MM.1S (cell line): Measurements from ENCODE around the gene SPIRE1.

ENCODE experiments used
- DNase-seq: peaks from one replicate; pipeline ENCODE4 v3.0.0-alpha.2; 2015
- H2AFZ ChIP-seq: fragments of 300-600 bp; sonication (generic); 2 replicates; pipeline ENCODE4 v1.6.0; 2016; ENCODE audit warnings: antibody characterized with exemption, low read length
- H3F3A ChIP-seq: fragments of 300-600 bp; sonication (generic); 2 replicates; pipeline ENCODE4 v1.6.1; 2016; ENCODE audit warnings: mild to moderate bottlenecking, antibody characterized with exemption, low read length, moderate library complexity, mixed read lengths; ENCODE audit not compliant: insufficient read depth
- H3K27ac ChIP-seq: fragments of 300-600 bp; sonication (generic); 2 replicates; pipeline ENCODE4 v1.5.1; 2016; ENCODE audit warnings: mild to moderate bottlenecking, low read length
- H3K27me3 ChIP-seq: fragments of 300-600 bp; sonication (generic); replicated peaks from 2 replicates; pipeline ENCODE4 v1.6.0; 2016; ENCODE audit warnings: low read length; ENCODE audit not compliant: insufficient read depth
- H3K36me3 ChIP-seq: fragments of 300-600 bp; sonication (generic); replicated peaks from 2 replicates; pipeline ENCODE4 v1.6.1; 2016; ENCODE audit warnings: mild to moderate bottlenecking, low read length, mixed read lengths; ENCODE audit not compliant: insufficient read depth
- H3K4me1 ChIP-seq: fragments of 300-600 bp; sonication (generic); 2 replicates; pipeline ENCODE4 v1.6.1; 2016; ENCODE audit warnings: low read length, mixed read lengths
- H3K4me2 ChIP-seq: fragments of 300-600 bp; sonication (generic); 2 replicates; pipeline ENCODE4 v1.6.0; 2016; ENCODE audit warnings: low read depth, low read length
- H3K4me3 ChIP-seq: fragments of 300-600 bp; sonication (generic); 2 replicates; pipeline ENCODE4 v1.5.1; 2016; ENCODE audit warnings: low read length, mixed read lengths
- H3K79me2 ChIP-seq: fragments of 300-600 bp; sonication (generic); 2 replicates; pipeline ENCODE4 v1.6.1; 2016; ENCODE audit warnings: mixed run types, low read length, mixed read lengths
- H3K9ac ChIP-seq: fragments of 300-600 bp; sonication (generic); 2 replicates; pipeline ENCODE4 v1.6.1; 2016; ENCODE audit warnings: low read length, mixed read lengths
- H3K9me2 ChIP-seq: fragments of 300-600 bp; sonication (generic); replicated peaks from 2 replicates; pipeline ENCODE4 v1.6.1; 2016; ENCODE audit warnings: mild to moderate bottlenecking, low read length, mixed read lengths; ENCODE audit not compliant: insufficient read depth
- H3K9me3 ChIP-seq: fragments of 300-600 bp; sonication (generic); replicated peaks from 2 replicates; pipeline ENCODE4 v1.6.1; 2016; ENCODE audit warnings: mild to moderate bottlenecking, low read length, mixed read lengths; ENCODE audit not compliant: insufficient read depth
- H4K20me1 ChIP-seq: fragments of 300-600 bp; sonication (generic); 2 replicates; pipeline ENCODE4 v1.6.1; 2016; ENCODE audit warnings: mild to moderate bottlenecking, low read length, moderate library complexity, mixed read lengths; ENCODE audit not compliant: insufficient read depth
- EZH2 ChIP-seq: fragments of 300-600 bp; sonication (generic); optimal IDR thresholded peaks from 2 replicates; pipeline ENCODE3; 2017; ENCODE audit warnings: low read depth, mild to moderate bottlenecking, antibody characterized with exemption, low read length, mixed read lengths
- EZH2phosphoT487 ChIP-seq: fragments of 300-600 bp; sonication (generic); IDR thresholded peaks from 2 replicates; pipeline ENCODE4 v1.6.1; 2018; ENCODE audit warnings: antibody characterized with exemption, low read length
- TF ChIP-seq, protein P1 (sequence below): fragments of 300-600 bp; sonication (generic); IDR thresholded peaks from 2 replicates; pipeline ENCODE4 v1.5.1; 2016; ENCODE audit warnings: antibody characterized with exemption, low read length, mixed read lengths

The SPIRE1 gene

DNA sequence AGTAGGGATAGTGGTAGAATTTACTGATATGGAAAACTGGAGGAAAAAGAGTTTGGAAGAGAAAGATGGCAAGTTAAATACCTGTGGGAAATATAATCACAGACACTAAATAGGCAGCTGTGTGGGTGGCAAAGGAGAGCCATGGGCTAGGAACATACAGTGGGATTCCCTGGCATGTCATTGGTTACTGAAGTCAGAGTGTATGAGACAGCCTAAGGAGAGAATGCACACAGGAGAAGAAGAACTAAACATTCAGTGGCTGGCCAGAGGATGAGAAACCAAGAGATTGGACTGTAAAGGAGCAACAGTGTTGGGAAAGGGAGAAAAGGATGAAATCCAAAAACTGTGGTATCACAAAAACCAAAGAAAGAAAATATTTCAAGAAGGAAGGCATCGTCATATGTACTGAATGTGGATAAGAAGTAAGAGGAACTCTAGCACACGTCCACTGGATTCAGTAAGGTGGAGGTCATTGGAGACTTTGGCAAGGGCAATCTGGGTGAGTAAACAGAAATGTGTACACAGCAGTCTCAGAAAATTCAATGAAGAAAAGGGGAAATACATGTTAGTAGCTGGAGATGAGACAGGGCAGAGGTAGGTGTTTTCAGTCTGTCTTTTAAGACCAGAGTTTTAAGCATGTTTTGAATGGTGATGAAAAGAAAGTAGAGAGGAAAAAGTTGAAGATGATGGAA, 83.3 kb downstream of the SPIRE1 start:
- H3K9me2 ChIP-seq, result no peaks in the 10 kb centered on the region
- H3K4me2 ChIP-seq, result no peak overlapping the region
- H3K36me3 ChIP-seq, result no peaks in the 10 kb centered on the region
- H3K4me3 ChIP-seq, result no peak overlapping the region
- H3K9me3 ChIP-seq, result no peaks in the 10 kb centered on the region
- H3F3A ChIP-seq, result no peaks in the 10 kb centered on the region
- H3K9ac ChIP-seq, result no peak overlapping the region
- no peak for DNase-seq
- no peaks in the 10 kb centered on the region for H4K20me1 ChIP-seq
- H2AFZ ChIP-seq, result no peak overlapping the region
- 0 out of 2 replicates have a peak, but pooled peaks cover 8% of the 10 kb centered on the region for H3K4me1 ChIP-seq
- H3K27me3 ChIP-seq, result no peaks in the 10 kb centered on the region; the same call in 1 of the 2 replicates
- no peak overlapping the region for H3K27ac ChIP-seq
- H3K79me2 ChIP-seq, result no peaks in the 10 kb centered on the region
- TF ChIP-seq, protein P1, sequence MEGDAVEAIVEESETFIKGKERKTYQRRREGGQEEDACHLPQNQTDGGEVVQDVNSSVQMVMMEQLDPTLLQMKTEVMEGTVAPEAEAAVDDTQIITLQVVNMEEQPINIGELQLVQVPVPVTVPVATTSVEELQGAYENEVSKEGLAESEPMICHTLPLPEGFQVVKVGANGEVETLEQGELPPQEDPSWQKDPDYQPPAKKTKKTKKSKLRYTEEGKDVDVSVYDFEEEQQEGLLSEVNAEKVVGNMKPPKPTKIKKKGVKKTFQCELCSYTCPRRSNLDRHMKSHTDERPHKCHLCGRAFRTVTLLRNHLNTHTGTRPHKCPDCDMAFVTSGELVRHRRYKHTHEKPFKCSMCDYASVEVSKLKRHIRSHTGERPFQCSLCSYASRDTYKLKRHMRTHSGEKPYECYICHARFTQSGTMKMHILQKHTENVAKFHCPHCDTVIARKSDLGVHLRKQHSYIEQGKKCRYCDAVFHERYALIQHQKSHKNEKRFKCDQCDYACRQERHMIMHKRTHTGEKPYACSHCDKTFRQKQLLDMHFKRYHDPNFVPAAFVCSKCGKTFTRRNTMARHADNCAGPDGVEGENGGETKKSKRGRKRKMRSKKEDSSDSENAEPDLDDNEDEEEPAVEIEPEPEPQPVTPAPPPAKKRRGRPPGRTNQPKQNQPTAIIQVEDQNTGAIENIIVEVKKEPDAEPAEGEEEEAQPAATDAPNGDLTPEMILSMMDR, result no peak
- TF ChIP-seq EZH2phosphoT487 (no peak), EZH2 (no peak)

- Histone ChIP-seq H3K79me2 (no peaks in the 10 kb centered on the region), H4K20me1 (no peaks in the 10 kb centered on the region), H3K36me3 (no peaks in the 10 kb centered on the region), H3K27me3 (no peaks in the 10 kb centered on the region), H3K27ac (no peak overlapping the region), H3K9ac (no peak overlapping the region), H3K4me1 (no peaks in the 10 kb centered on the region), H3K4me3 (no peak overlapping the region), H3K9me3 (no peaks in the 10 kb centered on the region), H3K4me2 (no peak overlapping the region), H3K9me2 (no peaks in the 10 kb centered on the region), H2AFZ (no peak overlapping the region), H3F3A (no peaks in the 10 kb centered on the region)
- TF ChIP-seq, protein P1, result no peak
- TF ChIP-seq EZH2phosphoT487 (no peak), EZH2 (no peak)
- DNase-seq, result no peak
Observed at GRCh38 chr18:12571630-12572029, 86.3 kb downstream of the SPIRE1 start.

- Histone ChIP-seq H3K9me3 (no peaks in the 10 kb centered on the region), H3K9ac (no peak overlapping the region), H3K36me3 (no peaks in the 10 kb centered on the region), H3F3A (no peaks in the 10 kb centered on the region), H3K9me2 (no peaks in the 10 kb centered on the region), H3K79me2 (no peaks in the 10 kb centered on the region), H3K4me1 (no peaks in the 10 kb centered on the region), H2AFZ (no peak overlapping the region), H3K27ac (no peak overlapping the region), H3K27me3 (no peaks in the 10 kb centered on the region), H3K4me3 (no peak overlapping the region), H3K4me2 (no peak overlapping the region), H4K20me1 (no peaks in the 10 kb centered on the region)
- DNase-seq, result no peak
- TF ChIP-seq, protein P1, result no peak
- TF ChIP-seq EZH2phosphoT487 (no peak), EZH2 (no peak)
Observed at GRCh38 chr18:12569791-12570190, 88.1 kb downstream of the SPIRE1 start.
